GM19438 (cell line): ENCODE measurements around the gene TAS2R41.
A peak's percentile ranks its signal among the peaks of the same experiment; 100 is the strongest.

ENCODE experiments used
- ATAC-seq: cut with Tn5 transposase; IDR thresholded peaks from one replicate; pipeline ENCODE4 v1.9.1; 2021; ENCODE audit warnings: low read depth; ENCODE audit not compliant: unreplicated experiment

Gene TAS2R41

GRCh38 chr7:143477501-143478150, at the start of gene TAS2R41:
Gene TAS2R41, plus strand, starts transcription at chr7:143477873. Its CDS starts 0 bp downstream, at chr7:143477873.
- no peak for ATAC-seq

- no peak for ATAC-seq
Observed at GRCh38 chr7:143429770-143430698, 47.6 kb upstream of the TAS2R41 start.

- no peak for ATAC-seq
Observed at GRCh38 chr7:143431109-143431508, 46.6 kb upstream of the TAS2R41 start.

GRCh38 chr7:143433759-143434158, 43.9 kb upstream of the TAS2R41 start:
- ATAC-seq: no peak

GRCh38 chr7:143434660-143435059, 43.0 kb upstream of the TAS2R41 start:
- ATAC-seq: no peak

- no peak for ATAC-seq
Observed at GRCh38 chr7:143435266-143435665, 42.4 kb upstream of the TAS2R41 start.

- ATAC-seq: peak; percentile 78
Observed at GRCh38 chr7:143436325-143436946, 41.2 kb upstream of the TAS2R41 start.

- peak; percentile 45 for ATAC-seq
Observed at GRCh38 chr7:143437578-143437977, 40.1 kb upstream of the TAS2R41 start.

GRCh38 chr7:143439866-143440265, 37.8 kb upstream of the TAS2R41 start:
- no peak for ATAC-seq

- ATAC-seq: no peak
Observed at GRCh38 chr7:143443153-143443552, 34.5 kb upstream of the TAS2R41 start, which contains the start of gene TAS2R60. Gene TAS2R60, plus strand, starts transcription at chr7:143443453. Its CDS starts 0 bp downstream, at chr7:143443453.

- ATAC-seq: no peak
Observed at GRCh38 chr7:143444063-143444782, 33.5 kb upstream of the TAS2R41 start.

GRCh38 chr7:143444785-143445184, 32.9 kb upstream of the TAS2R41 start:
- ATAC-seq: no peak

- ATAC-seq: no peak
Observed at GRCh38 chr7:143447466-143447865, 30.2 kb upstream of the TAS2R41 start.

- no peak for ATAC-seq
Observed at GRCh38 chr7:143448429-143448828, 29.2 kb upstream of the TAS2R41 start.

GRCh38 chr7:143449793-143450192, 27.9 kb upstream of the TAS2R41 start:
- no peak for ATAC-seq

GRCh38 chr7:143451122-143451521, 26.6 kb upstream of the TAS2R41 start:
- no peak for ATAC-seq

GRCh38 chr7:143451746-143452145, 25.9 kb upstream of the TAS2R41 start:
- ATAC-seq: no peak

- ATAC-seq: no peak
Observed at GRCh38 chr7:143452495-143452894, 25.2 kb upstream of the TAS2R41 start.

GRCh38 chr7:143454091-143454680, 23.5 kb upstream of the TAS2R41 start:
- ATAC-seq: no peak

- no peak for ATAC-seq
Observed at GRCh38 chr7:143455491-143455890, 22.2 kb upstream of the TAS2R41 start.
